NCI-H774 (cell line): ENCODE results near the gene HAVCR1.

Experiments
- DNase-seq: peaks from one replicate; lab custom pipeline; 2025; lab: John Stamatoyannopoulos, UW

HAVCR1 gene

GRCh38 chr5:157004893-157005551 lies 53.9 kb downstream of the HAVCR1 start:
- no peak for DNase-seq

- no peak for DNase-seq
These were observed 67.2 kb downstream of the HAVCR1 start for GRCh38 chr5:156991714-156992113.

- no peak for DNase-seq
These were observed 74.9 kb downstream of the HAVCR1 start for GRCh38 chr5:156984064-156984463.

- DNase-seq: no peak
These were observed 77.4 kb downstream of the HAVCR1 start for GRCh38 chr5:156981481-156981880.
